Neural cell (in vitro differentiated cells): ENCODE measurements around the gene DDX18.

Experiments
- EZH2 ChIP-seq: fragments of 200-600, 300-800 bp; shearing (Covaris generic), sonication (generic); IDR thresholded peaks from 2 replicates; pipeline ENCODE4 v1.6.1; 2014; ENCODE audit warnings: antibody characterized with exemption, low read length, borderline replicate concordance, mild to moderate bottlenecking; ENCODE audit not compliant: insufficient read depth, poor library complexity, severe bottlenecking
- POLR2AphosphoS5 ChIP-seq: IDR thresholded peaks from 2 replicates; pipeline ENCODE4 v1.6.1; 2012
- REST ChIP-seq: IDR thresholded peaks from 2 replicates; pipeline ENCODE4 v1.6.1; 2012; ENCODE audit warnings: borderline replicate concordance
- TF ChIP-seq, protein P1 (sequence below): fragments of 450-650 bp; IDR thresholded peaks from 2 replicates; pipeline ENCODE4 v1.5.1; 2014; ENCODE audit warnings: antibody characterized with exemption, mild to moderate bottlenecking, moderate library complexity; ENCODE audit not compliant: poor library complexity, severe bottlenecking

GRCh38 chr2:117818921-117819320 lies 4.4 kb downstream of the DDX18 start:
- no peak for TF ChIP-seq POLR2AphosphoS5
- TF ChIP-seq, protein P1, sequence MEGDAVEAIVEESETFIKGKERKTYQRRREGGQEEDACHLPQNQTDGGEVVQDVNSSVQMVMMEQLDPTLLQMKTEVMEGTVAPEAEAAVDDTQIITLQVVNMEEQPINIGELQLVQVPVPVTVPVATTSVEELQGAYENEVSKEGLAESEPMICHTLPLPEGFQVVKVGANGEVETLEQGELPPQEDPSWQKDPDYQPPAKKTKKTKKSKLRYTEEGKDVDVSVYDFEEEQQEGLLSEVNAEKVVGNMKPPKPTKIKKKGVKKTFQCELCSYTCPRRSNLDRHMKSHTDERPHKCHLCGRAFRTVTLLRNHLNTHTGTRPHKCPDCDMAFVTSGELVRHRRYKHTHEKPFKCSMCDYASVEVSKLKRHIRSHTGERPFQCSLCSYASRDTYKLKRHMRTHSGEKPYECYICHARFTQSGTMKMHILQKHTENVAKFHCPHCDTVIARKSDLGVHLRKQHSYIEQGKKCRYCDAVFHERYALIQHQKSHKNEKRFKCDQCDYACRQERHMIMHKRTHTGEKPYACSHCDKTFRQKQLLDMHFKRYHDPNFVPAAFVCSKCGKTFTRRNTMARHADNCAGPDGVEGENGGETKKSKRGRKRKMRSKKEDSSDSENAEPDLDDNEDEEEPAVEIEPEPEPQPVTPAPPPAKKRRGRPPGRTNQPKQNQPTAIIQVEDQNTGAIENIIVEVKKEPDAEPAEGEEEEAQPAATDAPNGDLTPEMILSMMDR = no peak
- TF ChIP-seq REST = no peak
- TF ChIP-seq EZH2 = no peak
